Myocyte (in vitro differentiated cells): Measurements from ENCODE around the gene SMIM1. TPM values are rescaled to one million over a fixed set of nuclear protein-coding genes. Genes with fewer than 3 reads are reported as not detected.
"Not testable (repeated sequence)": the region's sequence is repeated elsewhere in the genome, so short reads cannot be mapped to it uniquely, and the experiment has no call there.

ENCODE experiments used
- DNase-seq: peaks from one replicate; pipeline ENCODE4 v3.0.0-alpha.2; 2012; ENCODE audit warnings: low read depth
- total RNA-seq: library from RNA; depleted of rRNA; stranded (reverse); fragments of >200 nt; gene quantifications from 2 replicates; pipeline ENCODE4 v1.2.3, GENCODE V29; 2014

The SMIM1 gene
- total RNA-seq, 1 donor from 2014 or later: not detected

DNA sequence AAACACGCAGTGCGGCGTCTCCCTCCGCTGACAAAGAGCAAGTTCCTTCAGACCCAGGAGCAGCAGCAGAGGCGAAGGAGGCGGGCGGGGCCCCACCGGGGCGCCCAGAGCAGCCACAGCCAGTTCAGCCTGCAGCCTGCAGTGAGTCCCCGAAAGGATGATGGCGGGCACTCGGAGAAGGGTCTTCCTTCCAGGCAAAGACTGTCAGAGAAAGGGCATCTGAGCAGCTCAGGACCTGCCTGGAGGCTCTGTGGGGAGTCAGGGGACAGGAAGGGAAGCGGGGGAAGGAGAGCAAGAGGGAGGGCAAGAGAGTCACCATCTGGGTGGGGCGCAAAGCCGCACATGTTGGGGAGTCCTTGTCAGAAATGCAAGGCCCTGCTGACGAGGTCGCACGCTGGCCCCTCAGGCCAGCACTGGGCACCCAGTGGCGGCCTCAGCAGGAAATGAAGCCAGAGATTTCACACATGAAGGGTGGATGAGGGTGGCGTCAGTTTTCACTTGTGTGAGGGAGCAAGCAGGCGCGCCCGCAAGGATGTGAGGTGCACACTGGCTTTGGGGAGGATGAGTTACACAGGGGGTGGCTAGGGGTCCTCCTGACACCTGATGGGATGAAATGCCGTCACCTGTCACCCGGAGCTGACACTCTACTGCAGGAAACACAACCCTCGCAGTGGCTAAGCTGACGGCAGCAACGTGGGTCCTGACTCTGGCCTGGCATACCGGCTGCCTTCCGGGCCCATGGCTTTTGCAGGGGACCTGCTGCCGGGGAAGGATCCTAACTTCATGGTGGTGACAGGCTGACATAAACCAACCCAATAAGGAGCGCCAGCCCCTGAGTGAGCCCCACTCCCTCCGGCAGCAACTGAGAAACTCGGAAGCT, 17.1 kb downstream of the SMIM1 start:
- no peak for DNase-seq

GRCh38 chr1:3790500-3790923, 18.0 kb downstream of the SMIM1 start:
- DNase-seq: no peak

DNA sequence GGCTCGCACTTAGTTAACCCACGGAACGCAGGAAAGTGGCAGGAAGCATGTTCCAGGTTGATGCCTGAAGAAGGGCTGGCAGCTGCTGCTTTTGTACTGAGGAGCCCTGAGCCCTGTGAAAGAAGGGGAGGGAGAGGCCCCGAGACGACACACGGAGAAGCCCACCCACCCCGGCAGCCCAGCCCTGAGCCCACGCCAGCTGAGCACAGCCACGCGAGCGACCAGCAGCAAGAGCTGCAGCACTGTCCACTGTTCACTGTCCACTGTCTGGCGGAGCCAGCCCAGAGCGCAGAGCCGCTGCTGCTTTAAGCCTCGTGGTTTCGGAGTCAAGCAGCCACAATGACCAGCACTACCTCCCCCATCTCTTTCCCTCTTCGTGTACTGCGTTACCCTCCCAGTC, 18.4 kb downstream of the SMIM1 start:
- no peak for DNase-seq

DNA sequence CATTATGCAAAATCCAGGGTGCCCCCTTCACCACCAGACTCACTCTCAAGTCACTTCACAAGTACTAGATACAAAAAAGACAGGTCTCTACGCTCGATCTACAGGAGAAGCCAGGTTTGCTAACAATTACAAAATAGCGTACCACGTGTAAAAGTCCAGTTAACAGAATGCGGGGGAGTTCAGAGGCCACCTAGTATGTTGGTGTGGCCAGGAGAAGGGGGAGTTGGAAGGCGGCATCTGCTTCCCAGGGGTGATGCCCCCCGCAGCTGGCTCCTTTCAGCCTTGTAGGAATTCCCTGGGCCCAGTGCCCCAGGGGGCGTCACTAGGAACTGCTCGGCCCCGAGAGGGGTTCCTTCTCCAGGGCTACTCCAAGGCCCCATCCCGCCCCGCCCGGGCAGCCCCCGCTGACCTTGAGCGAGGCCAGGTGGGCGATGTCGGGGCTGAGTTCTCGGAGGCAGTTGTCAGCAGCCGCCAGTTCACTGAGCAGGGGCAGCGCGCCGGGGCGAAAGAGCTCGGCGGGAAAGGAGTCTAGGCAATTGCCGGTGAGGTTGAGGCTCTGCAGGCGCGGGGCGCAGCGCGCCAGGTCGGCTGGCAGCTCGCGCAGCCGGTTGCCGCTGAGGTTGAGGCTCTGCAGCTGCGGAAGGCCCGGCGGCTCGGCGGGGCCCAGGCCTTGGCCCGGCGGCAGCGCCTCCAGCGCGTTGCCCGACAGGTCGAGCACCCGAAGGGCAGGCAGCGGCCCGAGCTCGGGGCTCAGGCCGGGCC, 23.1 kb downstream of the SMIM1 start:
- no peak for DNase-seq

GRCh38 chr1:3796215-3797061, 23.9 kb downstream of the SMIM1 start, which contains the start of gene LRRC47:
TSS of gene LRRC47 (minus strand) at chr1:3796498. CDS start at chr1:3796476, 22 bp downstream.
- DNase-seq: peak; percentile 94

DNA sequence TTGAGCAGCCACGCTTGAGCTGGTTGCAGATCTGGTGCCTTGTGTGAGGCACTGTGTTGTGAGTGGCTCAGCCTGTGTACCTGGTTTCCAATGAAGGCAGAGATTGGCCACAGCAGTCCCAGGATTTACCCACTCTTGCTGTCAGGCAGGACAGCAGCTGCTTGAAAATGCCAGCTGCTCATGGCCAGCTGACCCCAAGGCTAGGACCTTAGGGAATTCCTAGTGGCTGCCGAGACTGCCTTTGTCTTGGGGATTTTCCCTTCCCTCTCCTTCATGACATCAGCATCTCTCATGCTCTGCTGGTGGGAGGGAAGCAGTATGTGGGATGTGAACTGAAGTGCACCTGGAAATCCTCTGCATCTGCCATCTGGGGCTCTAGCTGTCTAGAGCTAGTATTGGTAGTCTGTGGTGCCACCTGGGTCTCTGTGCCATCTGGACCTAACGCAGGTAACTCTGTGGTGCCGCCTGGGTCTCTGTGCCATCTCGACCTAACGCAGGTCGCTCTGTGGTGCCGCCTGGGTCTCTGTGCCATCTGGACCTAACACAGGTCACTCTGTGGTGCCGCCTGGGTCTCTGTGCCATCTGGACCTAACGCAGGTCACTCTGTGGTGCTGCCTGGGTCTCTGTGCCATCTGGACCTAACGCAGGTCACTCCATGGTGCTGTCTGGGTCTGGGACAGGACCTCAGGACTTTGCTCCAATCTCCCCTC, 27.6 kb downstream of the SMIM1 start:
- DNase-seq: peak; percentile 96

DNA sequence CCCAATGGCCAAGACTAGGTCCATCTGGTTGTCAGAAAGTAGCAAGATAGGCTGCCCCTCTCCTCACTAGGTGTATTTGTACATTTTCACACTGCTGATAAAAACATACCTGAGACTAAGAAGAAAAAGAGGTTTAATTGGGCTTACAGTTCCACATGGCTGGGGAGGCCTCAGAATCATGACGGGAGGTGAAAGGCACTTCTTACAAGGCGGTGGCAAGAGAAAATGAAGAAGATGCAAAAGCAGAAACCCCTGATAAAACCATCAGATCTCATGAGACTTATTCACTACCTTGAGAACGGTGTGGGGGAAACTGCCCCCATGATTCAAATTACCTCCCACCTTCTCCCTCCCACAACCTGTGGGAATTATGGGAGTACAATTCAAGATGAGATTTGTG, 28.2 kb downstream of the SMIM1 start:
- not testable (repeated sequence) for DNase-seq

GRCh38 chr1:3803905-3804626, 31.5 kb downstream of the SMIM1 start:
- DNase-seq: peak; percentile 35

GRCh38 chr1:3804627-3804944, 32.0 kb downstream of the SMIM1 start:
- not testable (repeated sequence) for DNase-seq

DNA sequence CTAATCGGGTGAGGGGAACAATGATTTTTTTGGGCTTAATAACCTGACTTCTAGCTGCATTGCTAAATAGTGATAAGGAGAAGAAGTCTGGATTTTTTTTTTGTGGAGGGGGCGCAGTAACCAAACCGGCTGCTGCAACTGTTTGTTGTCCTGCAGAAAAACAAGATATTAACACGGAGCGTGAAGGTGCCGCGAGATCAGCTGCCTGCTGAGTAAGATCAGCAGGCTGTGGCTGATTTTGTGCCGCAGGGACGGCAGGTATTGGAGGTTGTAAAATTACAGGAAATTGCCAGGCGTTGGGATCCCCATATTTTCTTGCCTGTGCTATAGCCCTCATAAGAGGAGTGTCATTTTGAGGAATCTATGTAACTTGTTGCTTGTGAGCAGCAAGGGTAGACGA, 32.5 kb downstream of the SMIM1 start:
- DNase-seq: no peak

GRCh38 chr1:3807769-3808168, 35.2 kb downstream of the SMIM1 start:
- DNase-seq: no peak

DNA sequence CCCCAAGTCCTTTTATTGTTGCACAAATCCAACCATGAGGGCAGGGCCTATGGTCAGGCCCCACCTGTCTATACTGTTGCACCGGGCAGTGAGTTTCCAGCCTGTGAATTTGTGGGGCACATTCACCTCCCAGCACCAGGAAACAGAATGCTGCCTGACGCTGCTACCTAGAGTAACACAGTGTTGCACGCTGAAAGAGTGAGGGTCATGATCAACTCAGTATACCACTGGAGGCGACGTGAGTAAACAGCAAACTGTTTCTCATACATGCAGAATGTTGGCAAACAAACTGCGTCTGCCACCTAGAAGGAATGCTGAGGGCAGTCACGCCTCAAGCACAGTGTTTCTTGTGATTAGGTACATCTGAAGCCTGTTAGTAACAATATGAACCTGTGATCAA, 37.1 kb downstream of the SMIM1 start:
- DNase-seq: no peak

GRCh38 chr1:3810149-3810761, 37.7 kb downstream of the SMIM1 start:
- not testable (repeated sequence) for DNase-seq

DNA sequence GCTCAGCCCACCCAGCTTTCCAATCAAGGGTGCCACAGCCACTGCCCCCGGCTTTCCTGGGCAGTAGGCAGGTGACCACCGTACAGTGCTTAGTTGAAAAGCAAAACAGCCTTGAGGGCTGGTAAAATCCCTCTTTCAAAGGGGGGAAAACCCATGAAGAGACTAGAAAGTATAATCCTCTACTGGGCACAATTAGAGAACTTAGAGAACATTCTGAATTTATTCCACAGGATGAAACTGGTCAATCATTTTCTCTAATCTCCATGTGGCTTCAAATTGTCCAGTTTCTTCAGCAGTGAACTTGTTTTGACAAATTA, 39.0 kb downstream of the SMIM1 start:
- no peak for DNase-seq

- DNase-seq: no peak
Observed at GRCh38 chr1:3814065-3814464, 41.5 kb downstream of the SMIM1 start.

- DNase-seq: no peak
Observed at GRCh38 chr1:3814771-3815561, 42.4 kb downstream of the SMIM1 start.

DNA sequence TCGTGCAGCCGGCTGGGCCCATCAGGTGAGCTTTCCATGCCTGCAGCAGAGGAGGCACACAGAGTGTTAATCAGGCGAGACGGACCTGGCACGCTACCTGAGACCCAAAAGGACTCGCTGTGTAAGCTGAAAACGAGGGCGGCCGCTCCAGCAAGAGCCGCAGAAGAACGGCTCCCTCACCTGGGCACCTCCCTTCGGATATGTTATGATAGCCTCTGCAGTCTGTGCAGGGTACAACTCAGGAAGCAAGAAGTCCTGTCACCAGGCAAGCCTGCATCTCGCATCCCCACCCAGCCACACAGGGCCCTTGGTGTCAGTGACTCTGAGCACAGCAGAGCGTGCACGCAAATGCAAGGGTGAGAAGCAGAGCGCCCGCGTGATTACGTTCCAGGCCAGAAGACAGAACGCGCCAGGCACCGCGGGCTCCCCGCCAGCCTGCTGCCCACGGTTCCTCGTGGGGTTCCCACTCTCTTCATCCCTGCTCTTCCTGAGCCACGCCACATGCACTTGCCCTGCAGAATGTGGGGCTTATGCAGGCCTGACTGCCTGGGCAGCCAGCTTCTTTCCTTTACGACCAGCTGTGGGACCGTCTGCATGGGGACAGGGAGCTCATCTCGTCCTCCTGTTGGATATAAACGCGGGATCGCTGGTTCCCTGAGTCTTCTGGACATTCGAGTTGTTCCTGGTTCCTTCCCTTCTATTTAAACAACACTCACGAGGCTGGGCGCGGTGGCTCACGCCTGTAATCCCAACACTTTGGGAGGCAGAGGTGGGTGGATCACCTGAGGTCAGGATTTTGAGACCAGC, 44.0 kb downstream of the SMIM1 start:
- DNase-seq: no peak

DNA sequence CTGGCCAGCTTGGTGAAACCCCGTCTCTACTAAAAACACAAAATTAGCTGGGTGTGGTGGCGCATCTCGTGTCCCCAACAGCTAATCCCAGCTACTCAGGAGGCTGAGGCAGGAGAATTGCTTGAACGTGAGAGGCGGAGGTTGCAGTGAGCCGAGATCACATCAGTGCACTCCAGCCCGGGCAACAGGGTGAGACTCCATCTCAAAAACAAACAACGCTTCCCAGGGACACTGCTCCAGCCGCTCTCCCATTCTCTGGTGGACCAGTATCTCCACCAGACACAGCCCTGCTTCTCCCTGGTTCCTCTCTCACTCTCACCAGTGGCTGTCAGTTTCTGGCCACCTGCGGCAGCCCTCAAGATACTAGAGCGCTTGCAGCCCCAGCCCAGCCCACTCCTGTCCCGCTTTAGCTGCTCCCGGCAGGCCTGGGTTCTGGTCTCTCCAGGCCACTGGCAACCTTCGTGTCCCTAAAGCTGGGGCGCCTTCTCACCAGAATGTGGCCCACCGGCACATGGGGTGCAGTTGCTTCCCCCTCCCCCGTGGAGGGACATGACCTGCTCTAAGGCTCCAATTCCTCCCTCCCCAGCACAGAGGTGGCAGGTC, 44.7 kb downstream of the SMIM1 start:
- DNase-seq: no peak
